HG03457 (cell line): ENCODE measurements around the gene CALML4.
"Not testable (repeated sequence)": the region's sequence is repeated elsewhere in the genome, so short reads cannot be mapped to it uniquely, and the experiment has no call there.

Experiments used
- ATAC-seq: cut with Tn5 transposase; IDR thresholded peaks from one replicate; pipeline ENCODE4 v1.9.1; 2021; ENCODE audit warnings: moderate number of reproducible peaks; ENCODE audit not compliant: unreplicated experiment

The CALML4 gene

DNA sequence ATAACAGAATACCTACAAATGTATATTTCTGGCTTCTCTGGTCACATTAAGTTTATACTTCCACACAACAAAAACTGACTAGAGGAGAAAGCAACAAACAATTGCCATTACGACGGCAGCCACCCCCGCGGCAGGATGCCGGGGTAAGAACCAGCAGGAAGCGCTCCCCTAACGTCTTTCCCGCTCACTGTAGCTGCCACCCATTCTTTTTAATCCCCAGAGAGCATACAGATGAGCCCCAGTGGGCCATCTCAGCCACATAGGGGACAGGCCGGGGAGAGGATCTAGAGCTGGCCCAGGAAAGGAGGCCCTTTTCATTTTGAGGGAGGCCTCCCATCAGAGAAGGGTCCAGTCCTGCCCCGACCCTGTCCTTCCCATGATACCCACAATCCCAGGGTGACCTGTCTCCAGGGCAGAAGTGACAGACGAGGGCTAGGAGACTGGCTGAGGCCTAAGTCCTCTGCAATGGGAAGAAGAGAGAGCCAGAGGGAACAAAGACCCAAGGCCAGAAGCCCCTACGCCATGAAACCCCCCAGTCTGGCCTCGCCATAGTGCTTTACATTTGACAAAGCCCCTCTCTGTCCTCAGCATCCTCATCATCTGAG is 3.6 kb upstream of the CALML4 start:
- no peak for ATAC-seq

DNA sequence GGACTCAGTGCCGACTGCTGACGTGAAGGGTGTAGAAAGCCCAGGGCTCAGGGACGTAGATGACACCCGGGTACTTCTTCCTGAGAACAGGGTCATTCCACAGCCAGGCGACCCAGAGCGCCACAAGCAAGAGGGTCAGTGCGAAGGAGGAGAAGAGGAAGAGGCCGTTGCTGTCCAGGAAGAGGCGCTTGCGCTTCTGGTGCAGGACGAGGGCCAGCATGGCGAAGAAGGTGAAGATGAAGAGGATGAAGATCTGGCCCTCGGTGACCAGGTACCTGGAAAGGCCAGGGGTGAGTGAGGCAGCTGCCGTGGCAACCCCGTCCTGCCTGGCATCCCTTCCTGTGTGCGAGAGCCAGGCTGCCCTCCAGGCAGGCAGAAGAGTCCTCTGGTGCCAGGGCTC is 3.0 kb upstream of the CALML4 start:
- ATAC-seq: no peak

DNA sequence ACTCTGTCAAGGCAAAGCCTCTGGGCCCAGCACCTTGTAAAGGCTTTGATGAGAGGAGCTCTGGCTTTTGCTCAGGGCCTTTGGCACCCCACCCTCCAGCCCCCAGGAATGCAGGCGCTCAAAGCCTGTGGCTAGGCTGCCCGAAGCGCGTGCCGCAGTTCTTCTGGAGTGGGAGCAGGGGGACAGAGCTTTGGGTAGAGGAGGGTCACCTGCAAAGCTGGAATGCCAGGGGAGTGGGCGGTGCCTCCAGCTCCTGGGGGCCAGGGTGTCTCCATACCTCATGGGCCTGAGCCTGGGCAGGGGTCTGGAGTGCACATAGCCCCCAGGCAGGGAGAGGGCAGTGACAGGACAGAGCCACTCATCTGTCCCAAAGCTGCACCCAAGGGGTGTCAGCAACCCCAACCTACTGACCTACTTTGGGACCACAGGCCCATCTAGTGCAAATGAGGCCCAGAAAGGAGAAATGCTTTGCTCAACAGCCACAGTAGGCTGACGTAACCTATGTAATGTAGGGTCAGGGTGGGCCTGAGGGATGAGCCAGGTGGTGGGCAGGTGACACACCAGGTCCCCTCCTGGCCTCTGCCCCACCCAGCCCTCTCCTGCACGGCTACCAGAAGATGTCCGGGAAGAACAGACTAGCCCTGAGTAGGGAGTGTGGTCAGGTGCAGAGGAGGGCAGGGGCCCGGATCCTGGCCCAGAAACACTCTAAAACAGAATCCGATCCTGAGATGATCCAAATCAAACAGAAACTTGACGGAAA is 2.2 kb upstream of the CALML4 start:
- no peak for ATAC-seq

DNA sequence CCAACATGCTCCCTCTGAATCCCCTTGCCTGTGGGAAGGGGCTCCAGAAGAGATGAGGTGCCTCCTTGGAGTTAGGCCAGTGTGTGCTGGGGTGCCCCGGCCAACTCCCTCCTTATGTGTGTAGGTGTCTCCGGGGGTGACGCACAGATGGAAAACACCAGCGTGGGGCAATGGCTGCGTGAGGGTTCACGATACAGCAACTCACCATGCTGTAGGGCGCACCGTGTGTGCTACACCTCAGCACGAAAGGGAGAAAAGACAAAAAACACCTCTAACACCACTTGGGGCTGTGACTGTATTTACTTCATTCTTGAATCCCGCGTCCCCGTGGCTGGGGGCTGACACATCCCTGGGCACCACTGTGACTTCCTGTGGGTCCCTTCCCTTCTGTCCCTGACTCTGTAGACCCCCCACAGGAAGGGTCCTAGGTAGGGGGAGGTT is 1.6 kb upstream of the CALML4 start:
- ATAC-seq: no peak

DNA sequence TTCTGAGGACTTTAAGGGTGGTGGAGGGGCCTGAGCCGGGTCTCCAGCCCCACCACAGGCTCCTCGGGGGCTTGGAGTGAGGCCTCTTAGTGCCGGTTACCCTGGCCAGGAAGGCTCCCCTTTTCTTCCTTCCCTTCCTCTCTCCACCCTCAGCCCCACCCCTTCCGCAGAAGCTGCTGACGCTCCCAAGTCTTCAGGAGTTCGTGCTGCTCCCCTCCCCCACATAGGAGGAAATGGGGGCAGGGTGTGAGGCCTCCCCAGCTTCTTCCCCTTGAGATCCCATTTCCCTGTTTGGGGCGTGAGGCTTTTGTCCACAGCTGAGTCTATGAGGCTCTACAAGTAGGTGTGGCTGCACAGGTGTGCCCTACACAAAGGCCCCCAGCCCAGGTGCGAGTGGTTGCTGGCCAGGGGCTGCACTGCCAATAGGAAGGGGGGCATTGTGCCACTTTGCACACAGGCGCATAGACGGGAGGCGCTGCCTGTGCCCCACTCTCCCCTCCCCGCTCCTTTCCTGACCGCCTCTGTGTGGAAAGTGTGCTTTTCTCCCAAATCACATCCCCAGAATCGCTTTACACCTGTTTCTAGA is 915 bp upstream of the CALML4 start:
- no peak for ATAC-seq

DNA sequence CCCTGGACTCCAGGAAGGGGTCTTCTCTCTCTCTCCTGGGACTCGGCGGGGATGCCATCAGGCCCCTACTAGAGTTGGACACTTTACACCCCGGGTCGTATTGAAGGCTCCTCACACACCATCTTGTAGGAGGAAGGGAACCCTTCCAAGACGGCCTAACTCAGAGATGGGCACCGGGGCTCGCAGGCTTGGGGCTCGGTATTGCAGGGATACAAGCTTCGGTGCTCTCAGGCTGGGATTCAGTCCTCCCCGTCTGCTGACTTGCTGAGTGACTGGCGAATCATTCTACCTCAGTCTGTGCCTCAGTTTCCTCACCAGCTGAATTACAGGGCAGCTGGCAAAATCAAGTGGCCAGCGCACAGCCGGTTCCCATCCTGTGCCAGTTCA is 419 bp upstream of the CALML4 start:
- ATAC-seq: no peak

DNA sequence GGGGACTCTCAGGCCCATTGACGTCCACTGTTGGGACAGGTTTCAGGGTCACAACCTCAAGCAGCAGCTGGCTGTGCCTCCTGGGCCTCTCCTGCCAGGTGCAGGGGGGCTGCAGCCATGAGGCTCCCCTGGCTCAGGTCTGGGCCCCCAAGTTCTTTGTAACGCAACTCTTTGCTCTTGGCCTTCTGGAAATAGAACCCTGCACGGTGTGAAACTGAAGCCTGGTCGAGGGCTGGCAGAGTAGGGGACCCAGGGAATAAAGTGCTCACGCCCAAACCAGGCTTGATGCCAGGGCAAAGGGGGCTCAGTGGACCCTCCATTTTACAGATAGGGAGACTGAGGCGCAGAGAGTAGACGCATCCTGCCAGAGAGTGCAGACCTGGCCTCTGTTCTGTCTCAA is 771 bp downstream of the CALML4 start:
- no peak for ATAC-seq

DNA sequence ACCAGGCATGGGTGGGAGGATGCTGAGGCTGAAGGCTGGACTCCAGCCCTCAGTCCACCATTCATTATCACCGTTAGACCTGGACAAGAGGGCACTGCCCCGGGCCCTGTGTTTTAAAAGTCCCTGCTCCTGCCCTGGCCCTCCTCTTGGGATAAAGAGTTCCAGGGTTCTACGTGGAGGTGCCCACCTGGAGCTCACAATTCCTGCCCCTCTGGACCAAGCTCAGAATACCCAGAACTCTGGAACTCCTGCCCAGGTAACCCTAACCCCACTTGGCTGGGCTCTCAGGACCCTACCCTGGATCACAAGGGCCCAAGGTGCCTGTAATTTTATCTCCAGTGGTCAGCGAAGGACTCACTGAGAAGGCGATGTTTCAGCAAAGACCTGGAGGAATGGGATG is 1.2 kb downstream of the CALML4 start:
- no peak for ATAC-seq

DNA sequence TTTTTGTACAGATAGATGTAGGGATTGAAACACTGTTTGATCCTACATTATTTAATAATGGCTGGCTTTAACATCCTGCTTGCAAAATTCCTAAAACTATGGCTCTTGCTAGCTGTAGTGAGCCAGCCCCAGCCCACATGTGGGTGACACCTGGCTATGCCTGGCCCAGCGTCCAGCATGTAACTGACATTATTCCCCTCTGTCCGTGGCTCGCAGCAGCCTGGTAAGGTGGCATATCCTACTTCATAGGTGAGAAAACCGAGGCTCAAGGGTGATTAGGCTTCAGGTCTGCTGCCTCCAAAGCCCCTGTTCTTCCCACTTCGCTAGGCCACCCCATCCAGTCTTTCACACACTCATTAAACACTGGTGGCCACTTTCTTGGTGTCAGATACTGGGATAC is 1.6 kb downstream of the CALML4 start:
- no peak for ATAC-seq

DNA sequence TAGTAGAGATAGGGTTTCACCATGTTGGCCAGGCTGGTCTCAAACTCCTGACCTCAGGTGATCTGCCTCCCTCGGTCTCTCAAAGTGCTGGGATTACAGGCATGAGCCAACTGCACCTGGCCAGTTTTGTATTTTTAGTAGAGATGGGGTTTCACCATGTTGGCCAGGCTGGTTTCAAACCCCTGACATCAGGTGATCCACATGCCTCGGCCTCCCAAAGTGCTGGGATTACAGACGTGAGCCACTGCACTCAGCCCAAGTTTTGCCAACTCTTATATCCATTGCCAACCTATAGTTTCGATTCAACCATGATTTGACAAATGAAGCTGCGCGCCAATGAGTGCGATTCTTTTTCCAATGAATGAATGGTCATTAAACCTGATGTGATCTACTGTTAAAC is 2.1 kb downstream of the CALML4 start:
- ATAC-seq: not testable (repeated sequence)

DNA sequence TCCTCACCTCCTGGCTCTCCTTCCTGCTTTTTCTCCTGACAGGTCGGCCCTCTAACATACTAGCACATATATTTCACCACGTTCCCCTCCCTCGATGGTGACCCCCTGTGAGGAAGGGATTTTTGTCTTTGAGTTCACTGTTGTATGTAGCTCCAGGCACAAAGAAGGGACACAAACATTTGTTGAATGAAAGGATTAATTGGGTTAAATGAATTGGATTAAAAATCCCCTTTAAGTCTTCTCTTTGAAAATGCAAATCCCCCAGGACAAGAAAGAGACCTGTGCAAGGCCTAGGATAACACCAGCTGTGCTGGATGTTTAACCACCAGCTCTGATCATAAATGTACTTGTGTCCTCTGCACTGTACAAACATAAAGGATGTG is 3.3 kb downstream of the CALML4 start:
- no peak for ATAC-seq

DNA sequence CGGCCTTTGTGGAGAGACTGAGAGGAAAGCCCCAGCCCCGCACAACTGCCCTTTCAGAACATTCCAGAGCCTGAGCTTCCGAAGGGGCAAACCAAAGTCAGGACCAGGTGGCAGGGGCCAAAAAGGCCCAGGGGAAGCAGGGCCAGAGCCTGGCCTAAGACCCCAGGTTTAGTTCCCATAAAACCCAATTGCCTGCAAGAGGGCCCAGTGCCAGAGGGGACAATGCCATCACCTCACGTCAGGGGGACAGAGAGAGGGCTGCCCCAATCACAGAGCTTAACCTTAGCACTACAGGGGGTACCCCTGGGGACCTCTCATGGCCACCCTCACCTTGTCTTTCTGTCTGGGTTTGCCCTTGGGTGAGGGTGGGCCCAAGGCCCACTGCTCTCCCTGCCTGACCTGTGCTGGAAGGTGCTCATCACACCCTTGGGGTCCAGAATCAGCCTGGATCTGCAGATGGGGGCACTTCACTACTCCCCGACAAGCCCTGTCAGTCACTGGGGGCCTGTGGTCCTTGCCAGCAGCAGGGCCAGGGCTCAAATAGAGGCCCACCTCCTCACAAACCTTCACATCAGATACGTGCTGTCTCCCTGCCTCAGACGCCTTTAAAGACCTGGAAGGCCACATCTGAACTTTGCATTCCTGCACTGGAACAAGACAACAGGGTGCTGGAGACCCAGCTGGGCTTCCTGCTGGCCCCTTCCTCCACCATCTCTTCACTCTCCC is 3.8 kb downstream of the CALML4 start:
- ATAC-seq: no peak

DNA sequence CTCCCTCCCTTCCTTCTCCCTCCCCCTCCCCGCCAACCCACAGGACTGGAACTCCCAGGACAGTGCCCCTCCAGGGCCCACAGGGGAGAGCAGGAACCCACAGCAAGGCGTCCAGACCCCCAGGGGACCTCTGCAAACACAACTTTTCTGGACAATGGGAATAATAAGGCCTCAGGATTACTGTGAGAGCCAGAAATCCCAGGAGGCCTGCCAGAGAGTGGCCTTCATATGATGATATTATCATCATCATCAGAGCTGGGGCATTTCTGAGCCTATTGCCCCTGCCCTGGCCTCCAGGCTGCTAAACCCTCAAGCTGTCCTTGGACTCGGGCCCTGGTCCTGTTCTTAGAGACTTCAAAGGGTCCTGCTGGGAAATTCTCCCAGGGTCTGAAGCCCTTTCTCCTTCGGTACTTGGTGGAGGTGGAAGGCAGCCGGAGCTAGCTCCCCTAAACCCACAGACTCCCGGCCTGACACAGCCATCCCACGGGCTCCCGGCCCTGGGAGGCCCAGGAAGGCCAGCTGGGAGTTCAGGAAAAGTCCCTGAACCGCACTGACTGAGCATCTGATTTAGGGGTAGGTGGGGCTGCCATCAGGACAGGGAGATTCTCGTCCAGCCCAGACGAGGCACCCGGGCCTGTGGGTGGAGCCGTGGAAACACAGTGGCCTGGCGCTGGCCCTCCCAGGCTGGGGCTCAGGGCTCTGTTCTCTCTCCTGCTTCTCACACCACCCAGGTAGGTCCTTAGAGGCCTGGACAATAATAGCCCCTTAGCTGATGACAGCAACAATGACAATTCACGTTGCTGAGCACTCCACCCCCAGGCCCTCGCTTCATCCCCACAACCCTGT is 4.9 kb downstream of the CALML4 start:
- no peak for ATAC-seq

DNA sequence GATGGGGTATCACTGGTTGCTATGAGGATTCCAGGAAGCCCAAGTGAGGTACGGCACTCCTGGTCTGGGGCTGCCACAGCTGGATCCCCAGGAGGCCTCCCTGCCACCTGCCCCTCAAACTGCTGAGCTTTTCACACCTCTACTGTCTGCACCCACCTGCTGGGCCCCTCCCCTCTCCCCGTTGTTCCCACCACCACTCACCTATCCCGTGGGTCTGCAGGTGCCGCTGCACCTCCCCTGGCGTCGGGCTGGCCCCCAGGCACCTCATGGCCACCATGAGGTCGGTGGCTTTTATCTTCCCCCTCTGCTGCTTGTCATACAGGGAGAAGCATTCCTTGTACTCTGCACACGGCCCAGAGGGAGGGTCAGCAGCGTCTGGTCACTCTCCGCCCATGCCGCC is 5.8 kb downstream of the CALML4 start:
- no peak for ATAC-seq

DNA sequence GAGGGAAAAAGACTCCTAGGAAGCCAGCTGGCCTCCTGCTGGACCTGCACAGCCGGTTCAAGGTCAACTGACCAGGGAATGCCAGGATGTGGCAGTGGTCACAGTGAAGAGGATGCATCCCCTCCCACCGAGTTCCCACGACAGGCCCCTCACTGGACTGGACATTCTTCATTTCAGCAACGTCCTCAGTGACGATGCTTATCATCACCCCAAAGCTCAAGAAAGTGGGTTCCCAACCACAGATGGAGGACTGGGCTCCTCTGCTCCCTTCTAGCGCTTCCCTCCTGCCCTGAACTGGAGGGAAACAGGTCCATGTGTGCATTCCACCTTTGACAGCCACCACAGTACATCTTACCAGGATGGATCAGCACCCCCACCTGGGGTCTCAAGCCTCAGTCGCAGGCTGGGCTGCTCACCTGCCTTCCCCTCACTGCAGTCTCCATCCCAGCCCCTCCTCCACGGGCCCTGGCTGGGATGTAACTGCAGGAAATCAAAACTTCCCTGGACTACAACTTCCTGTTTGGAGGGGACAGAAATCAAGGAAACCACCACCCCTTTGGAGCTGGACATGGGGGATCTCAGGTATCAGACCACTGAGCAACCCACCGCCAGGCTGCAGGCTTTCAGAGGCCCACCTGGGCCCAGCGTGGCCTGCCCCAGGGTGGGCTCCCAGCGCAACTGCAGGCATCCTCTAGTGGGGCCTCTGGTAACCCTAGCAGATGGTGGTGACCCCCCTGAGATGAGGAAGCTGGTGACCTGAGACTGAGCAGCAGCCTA is 7.3 kb downstream of the CALML4 start:
- no peak for ATAC-seq

DNA sequence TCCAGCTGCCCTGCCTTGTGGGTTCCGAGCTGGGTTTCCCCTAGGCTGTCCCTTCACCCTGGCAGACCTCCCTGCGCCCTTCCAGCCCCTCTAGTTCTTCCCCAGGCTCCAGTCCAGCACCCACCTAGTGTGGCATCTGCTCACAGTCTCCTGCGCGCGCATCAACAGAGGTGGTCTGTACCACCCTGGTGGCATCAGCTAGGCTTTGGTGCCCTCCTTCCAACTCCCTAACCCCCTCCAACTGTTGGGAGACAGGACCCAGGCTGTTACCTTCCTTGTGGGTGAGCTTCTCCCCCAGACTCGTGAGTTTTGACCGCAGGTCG is 8.0 kb downstream of the CALML4 start:
- no peak for ATAC-seq

DNA sequence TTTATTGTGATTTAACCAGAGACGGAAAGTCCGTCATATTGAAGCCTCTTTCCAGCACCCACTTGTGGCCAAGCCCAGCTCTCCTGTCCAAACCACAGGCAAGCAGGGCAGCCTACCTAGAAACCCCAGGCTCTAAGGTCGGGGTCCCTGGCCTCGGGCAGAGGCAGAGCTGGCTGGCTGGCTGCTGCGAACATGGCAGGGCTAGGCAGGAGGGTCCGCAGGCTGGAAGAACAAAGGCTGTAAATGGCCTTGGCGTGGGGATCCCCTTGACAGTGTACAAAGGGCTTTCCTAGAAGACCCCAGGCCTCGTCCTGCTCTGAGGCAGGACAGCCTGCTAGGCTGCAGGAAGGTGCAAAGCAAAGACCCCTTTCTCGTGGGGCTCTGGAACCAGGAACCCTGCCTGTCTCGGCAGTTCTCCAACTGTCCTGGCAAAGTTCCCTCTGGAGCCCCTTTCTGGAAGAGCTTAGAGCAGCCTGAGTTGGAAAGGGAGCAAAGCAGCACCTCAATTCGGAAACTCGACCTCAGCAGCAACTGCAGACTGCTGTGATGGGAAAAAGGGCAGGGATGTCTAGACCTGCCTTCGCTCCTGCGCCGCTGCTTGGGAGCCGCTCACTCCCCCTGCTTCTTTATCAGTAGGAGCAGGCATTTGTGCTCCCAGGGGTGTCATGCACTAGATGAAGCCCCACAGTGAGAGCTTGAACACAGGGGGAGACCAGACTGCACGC is 8.5 kb downstream of the CALML4 start:
- no peak for ATAC-seq

DNA sequence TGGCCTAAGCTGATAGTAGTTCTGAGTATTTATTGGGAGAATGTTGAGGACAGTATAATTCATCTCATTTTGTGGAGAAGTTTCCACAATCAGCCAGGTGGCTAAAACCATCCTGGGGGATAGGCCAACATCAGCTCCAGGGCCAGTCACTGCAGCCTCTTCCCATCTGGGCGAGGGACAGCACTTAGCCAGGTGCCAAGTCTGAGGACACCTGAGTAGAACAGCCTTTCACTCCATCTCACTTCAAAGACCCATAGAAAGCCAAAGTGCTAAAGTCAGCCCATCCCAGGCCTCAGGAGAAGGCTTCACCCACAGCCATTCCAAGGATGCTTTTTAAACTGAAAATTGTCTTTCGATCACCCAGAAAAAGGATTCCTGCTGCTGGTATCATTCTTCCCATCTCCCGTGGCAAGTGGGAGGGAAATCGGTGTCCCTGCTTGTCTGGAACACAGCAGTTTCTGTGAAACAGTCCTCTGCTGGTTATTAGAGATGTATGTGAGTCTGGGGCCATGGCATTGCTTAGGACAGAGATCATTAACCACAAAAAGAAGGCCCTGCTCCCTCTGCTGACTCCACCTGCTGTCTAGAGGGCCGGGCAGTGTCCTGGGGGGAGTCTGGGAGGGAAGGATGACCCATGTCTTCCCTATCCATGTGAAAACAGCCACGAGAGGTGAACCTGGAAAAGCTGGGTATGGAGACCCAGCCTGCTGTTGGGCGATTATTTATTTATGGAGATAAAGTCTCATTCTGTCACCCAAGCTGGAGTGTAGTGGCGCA is 9.6 kb downstream of the CALML4 start:
- ATAC-seq: no peak
